ENCODE data around the gene LRIG1. TPM values are rescaled to one million over a fixed set of nuclear protein-coding genes. Genes with fewer than 3 reads are reported as not detected.
A peak's percentile ranks its signal among the peaks of the same experiment; 100 is the strongest.

The LRIG1 gene
- total RNA-seq, 1 donor from 2014 or later = 111 TPM

- no peak for DNase-seq (ENCODE audit: low spot score)
- Mint-ChIP-seq H3K27ac (ENCODE audit: unreplicated experiment) (peak overlapping the region; percentile 96), H3K27me3 (ENCODE audit: low read depth) (no peaks in the 10 kb centered on the region), H3K9me3 (ENCODE audit: low read depth) (no peaks in the 10 kb centered on the region), H3K4me3 (ENCODE audit: unreplicated experiment) (peak overlapping the region; percentile 20), H3K36me3 (ENCODE audit: low read depth) (peaks cover 9% of the 10 kb centered on the region), H3K4me1 (ENCODE audit: low read depth) (peaks cover 87% of the 10 kb centered on the region)
- TF ChIP-seq CTCF (IDR thresholded peaks at IDR 0.05) = no peak
These were observed 72.8 kb downstream of the LRIG1 start for GRCh38 chr3:66427951-66428474.

GRCh38 chr3:66427352-66427751 is 73.5 kb downstream of the LRIG1 start:
- Mint-ChIP-seq H3K4me3 (ENCODE audit: unreplicated experiment) (no peak overlapping the region), H3K36me3 (ENCODE audit: low read depth) (peaks cover 13% of the 10 kb centered on the region), H3K27ac (ENCODE audit: unreplicated experiment) (peak overlapping the region; percentile 55), H3K4me1 (ENCODE audit: low read depth) (peaks cover 86% of the 10 kb centered on the region), H3K27me3 (ENCODE audit: low read depth) (no peaks in the 10 kb centered on the region), H3K9me3 (ENCODE audit: low read depth) (no peaks in the 10 kb centered on the region)
- no peak for DNase-seq (ENCODE audit: low spot score)
- TF ChIP-seq CTCF (IDR thresholded peaks at IDR 0.05) = no peak

DNA sequence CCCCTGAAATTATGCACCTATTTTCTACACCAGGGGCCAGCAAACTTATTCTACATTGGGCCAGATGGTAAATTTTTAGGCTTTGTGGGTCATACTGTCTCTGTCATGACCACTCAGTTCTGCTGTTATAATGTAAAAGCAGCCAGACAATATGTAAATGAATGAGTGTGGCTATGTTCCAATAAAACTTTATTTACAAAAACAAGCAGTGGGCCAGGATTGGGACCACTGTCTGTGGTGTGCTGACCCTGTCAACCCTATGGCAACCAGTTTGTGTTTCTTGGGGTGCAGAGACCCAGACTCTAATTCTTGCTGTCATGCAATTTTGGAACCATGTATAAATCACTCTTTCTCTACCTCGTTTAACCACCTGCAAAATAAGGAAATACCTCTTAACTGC is 74.7 kb downstream of the LRIG1 start:
- no peak overlapping the region for H3K4me3 Mint-ChIP-seq (ENCODE audit: unreplicated experiment)
- H3K27ac Mint-ChIP-seq (ENCODE audit: unreplicated experiment) = no peak overlapping the region
- no peaks in the 10 kb centered on the region for H3K9me3 Mint-ChIP-seq (ENCODE audit: low read depth)
- H3K36me3 Mint-ChIP-seq (ENCODE audit: low read depth) = peaks cover 14% of the 10 kb centered on the region
- H3K4me1 Mint-ChIP-seq (ENCODE audit: low read depth) = peaks cover 80% of the 10 kb centered on the region
- no peaks in the 10 kb centered on the region for H3K27me3 Mint-ChIP-seq (ENCODE audit: low read depth)
- no peak for DNase-seq (ENCODE audit: low spot score)
- no peak for TF ChIP-seq CTCF (IDR thresholded peaks at IDR 0.05)

- H3K27ac Mint-ChIP-seq (ENCODE audit: unreplicated experiment) = no peak overlapping the region
- no peaks in the 10 kb centered on the region for H3K9me3 Mint-ChIP-seq (ENCODE audit: low read depth)
- TF ChIP-seq CTCF (IDR thresholded peaks at IDR 0.05) = no peak
- peaks cover 11% of the 10 kb centered on the region for H3K36me3 Mint-ChIP-seq (ENCODE audit: low read depth)
- no peaks in the 10 kb centered on the region for H3K27me3 Mint-ChIP-seq (ENCODE audit: low read depth)
- H3K4me1 Mint-ChIP-seq (ENCODE audit: low read depth) = peaks cover 75% of the 10 kb centered on the region
- H3K4me3 Mint-ChIP-seq (ENCODE audit: unreplicated experiment) = no peak overlapping the region
- no peak for DNase-seq (ENCODE audit: low spot score)
These were observed 75.2 kb downstream of the LRIG1 start for GRCh38 chr3:66425576-66426114.

DNA sequence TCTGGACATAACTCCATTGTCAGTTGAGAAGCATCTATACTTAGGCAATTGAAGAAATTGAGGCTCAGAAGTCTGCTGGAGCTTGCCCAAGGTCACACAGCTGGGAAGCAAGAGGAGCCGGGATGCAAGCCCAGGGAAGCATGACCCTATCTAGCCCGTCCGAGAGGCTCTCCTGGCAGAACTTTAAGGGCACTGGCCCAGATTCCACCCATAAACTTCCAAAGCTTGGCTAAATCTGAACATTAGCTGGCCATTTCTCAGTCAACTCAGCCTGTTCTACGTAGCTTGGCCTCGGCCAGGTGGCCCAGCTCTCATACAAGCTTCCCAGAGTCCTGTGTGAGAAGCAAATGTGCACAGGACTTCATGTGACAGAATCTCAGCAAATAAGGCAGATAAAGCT is 75.8 kb downstream of the LRIG1 start:
- peaks cover 71% of the 10 kb centered on the region for H3K4me1 Mint-ChIP-seq (ENCODE audit: low read depth)
- H3K27me3 Mint-ChIP-seq (ENCODE audit: low read depth) = no peaks in the 10 kb centered on the region
- H3K4me3 Mint-ChIP-seq (ENCODE audit: unreplicated experiment) = no peak overlapping the region
- no peak overlapping the region for H3K27ac Mint-ChIP-seq (ENCODE audit: unreplicated experiment)
- H3K9me3 Mint-ChIP-seq (ENCODE audit: low read depth) = no peaks in the 10 kb centered on the region
- no peak for TF ChIP-seq CTCF (IDR thresholded peaks at IDR 0.05)
- no peak for DNase-seq (ENCODE audit: low spot score)
- peaks cover 13% of the 10 kb centered on the region for H3K36me3 Mint-ChIP-seq (ENCODE audit: low read depth)
